Activated naive CD8-positive, alpha-beta T cell (primary cell): ENCODE measurements around the gene BIN2.

Experiments used
- H3K27ac Mint-ChIP-seq: one replicate; pipeline ENCODE4 v1.8.0; 2021; ENCODE audit warnings: mixed read lengths
- H3K27me3 Mint-ChIP-seq: one replicate; pipeline ENCODE4 v1.8.0; 2021; ENCODE audit warnings: mixed read lengths
- H3K36me3 Mint-ChIP-seq: one replicate; pipeline ENCODE4 v1.8.0; 2021; ENCODE audit warnings: mixed read lengths
- H3K4me1 Mint-ChIP-seq: one replicate; pipeline ENCODE4 v1.8.0; 2021; ENCODE audit warnings: low read depth, mixed read lengths
- H3K4me3 Mint-ChIP-seq: one replicate; pipeline ENCODE4 v1.8.0; 2021; ENCODE audit warnings: mild to moderate bottlenecking, mixed read lengths
- H3K9me3 Mint-ChIP-seq: one replicate; pipeline ENCODE4 v1.8.0; 2021; ENCODE audit warnings: low read depth, mixed read lengths

BIN2 gene

GRCh38 chr12:51238510-51239334 lies 85.3 kb downstream of the BIN2 start, which contains the start of gene DAZAP2:
DAZAP2 (plus strand) TSS chr12:51238826; CDS start chr12:51238908, 82 bp downstream.
- Mint-ChIP-seq H3K4me1 (peaks cover 42% of the 10 kb centered on the region), H3K9me3 (no peaks in the 10 kb centered on the region), H3K27ac (peak within 1 kb of the TSS; percentile 98), H3K27me3 (no peaks in the 10 kb centered on the region), H3K36me3 (peaks cover 5% of the 10 kb centered on the region), H3K4me3 (peak within 1 kb of the TSS; percentile 97)

GRCh38 chr12:51238037-51238509 lies 85.9 kb downstream of the BIN2 start:
- peak overlapping the region; percentile 98 for H3K27ac Mint-ChIP-seq
- H3K4me3 Mint-ChIP-seq = peak overlapping the region; percentile 97
- H3K36me3 Mint-ChIP-seq = peaks cover 5% of the 10 kb centered on the region
- no peaks in the 10 kb centered on the region for H3K9me3 Mint-ChIP-seq
- peaks cover 40% of the 10 kb centered on the region for H3K4me1 Mint-ChIP-seq
- no peaks in the 10 kb centered on the region for H3K27me3 Mint-ChIP-seq

- H3K9me3 Mint-ChIP-seq = no peaks in the 10 kb centered on the region
- no peaks in the 10 kb centered on the region for H3K36me3 Mint-ChIP-seq
- no peak overlapping the region for H3K27ac Mint-ChIP-seq
- peaks cover 9% of the 10 kb centered on the region for H3K4me1 Mint-ChIP-seq
- H3K27me3 Mint-ChIP-seq = no peaks in the 10 kb centered on the region
- no peak overlapping the region for H3K4me3 Mint-ChIP-seq
Measured at GRCh38 chr12:51234530-51234929, 89.4 kb downstream of the BIN2 start.

- Mint-ChIP-seq H3K36me3 (no peaks in the 10 kb centered on the region), H3K27ac (no peak overlapping the region), H3K4me1 (peaks cover 2% of the 10 kb centered on the region), H3K27me3 (no peaks in the 10 kb centered on the region), H3K9me3 (no peaks in the 10 kb centered on the region), H3K4me3 (no peak overlapping the region)
Measured at GRCh38 chr12:51232642-51233041, 91.3 kb downstream of the BIN2 start.
